ENCODE data around the gene CORT.
"Not testable (repeated sequence)": the region's sequence is repeated elsewhere in the genome, so short reads cannot be mapped to it uniquely, and the experiment has no call there.

DNA sequence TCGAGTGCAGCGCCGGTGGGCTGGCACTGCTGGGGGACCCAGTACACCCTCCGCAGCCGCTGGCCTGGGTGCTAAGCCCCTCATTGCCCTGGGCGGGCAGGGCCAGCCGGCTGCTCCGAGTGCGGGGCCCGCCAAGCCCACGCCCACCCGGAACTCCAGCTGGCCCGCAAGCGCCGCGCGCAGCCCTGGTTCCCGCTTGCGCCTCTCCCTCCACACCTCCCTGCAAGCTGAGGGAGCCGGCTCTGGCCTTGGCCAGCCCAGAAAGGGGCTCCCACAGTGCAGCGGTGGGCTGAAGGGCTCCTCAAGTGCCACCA lies 23.3 kb upstream of the CORT start:
- not testable (repeated sequence) for TF ChIP-seq EP300, CTCF (IDR thresholded peaks at IDR 0.05)
